ENCODE results near the gene LPP.

- TF ChIP-seq EZH2 (IDR thresholded peaks at IDR 0.05; ENCODE audit: borderline replicate concordance, control insufficient read depth, low read depth, low read length) (no peak), NFYB (IDR thresholded peaks at IDR 0.05; ENCODE audit: insufficient read depth, low read depth, low read length) (no peak)
Observed at GRCh38 chr3:188416041-188416440, 262.1 kb downstream of the LPP start.

All from GM12878 (cell line).